Right atrium auricular region (tissue), 2 donors: ENCODE measurements around the gene BBS9. TPM values are rescaled to one million over a fixed set of nuclear protein-coding genes. Genes with fewer than 3 reads are reported as not detected.

Experiments
- DNase-seq: peaks from one replicate; pipeline ENCODE4 v3.0.0-alpha.2; 2019; ENCODE audit warnings: low spot score
- H3K27ac ChIP-seq, 2 donors: fragments of 200-600 bp; sonication (generic); 1 replicate in 1 of 2; 2 replicates in 1 of 2; pipeline ENCODE4 v1.5.1; 2016 to 2019
- H3K27me3 ChIP-seq, 2 donors: fragments of 200-600 bp; sonication (generic); one replicate each; pipeline versions ENCODE4 v1.5.1 to v1.6.0; 2017 to 2019
- H3K36me3 ChIP-seq: fragments of 200-600 bp; sonication (generic); one replicate; pipeline ENCODE4 v1.5.1; 2016
- H3K4me1 ChIP-seq, 2 donors: fragments of 200-600 bp; sonication (generic); one replicate each; pipeline versions ENCODE4 v1.5.1 to v1.6.0; 2017 to 2019
- H3K4me3 ChIP-seq, 2 donors: fragments of 200-600 bp; sonication (generic); 1 replicate in 1 of 2; 2 replicates in 1 of 2; pipeline ENCODE4 v1.5.1; 2017 to 2019; ENCODE audit warnings: mild to moderate bottlenecking in 1 of 2, moderate library complexity in 1 of 2
- H3K9me3 ChIP-seq, 2 donors: fragments of 200-600 bp; sonication (generic); one replicate each; pipeline ENCODE4 v1.5.1; 2019
- CTCF ChIP-seq, 2 donors: fragments of 200-600 bp; sonication (generic); IDR thresholded peaks; one replicate each; pipeline ENCODE4 v1.5.1; 2019; ENCODE audit warnings: antibody characterized with exemption in 2 of 2
- total RNA-seq, 2 donors: library from RNA; depleted of rRNA; stranded (reverse); fragments of >200 nt; gene quantifications; one replicate each; pipeline ENCODE4 v1.1.0, GENCODE V29; 2016

The BBS9 gene
- total RNA-seq, 2 donors from 2014 or later: 13.3 to 13.8 TPM

- no peak for TF ChIP-seq CTCF (IDR thresholded peaks at IDR 0.05)
- Histone ChIP-seq H3K27me3 (no peaks in the 10 kb centered on the region), H3K4me3 (no peak overlapping the region), H3K27ac (no peak overlapping the region), H3K9me3 (no peaks in the 10 kb centered on the region), H3K36me3 (no peaks in the 10 kb centered on the region), H3K4me1 (no peaks in the 10 kb centered on the region)
- DNase-seq: no peak
Measured at GRCh38 chr7:33628894-33629293, 499.5 kb downstream of the BBS9 start.

DNA sequence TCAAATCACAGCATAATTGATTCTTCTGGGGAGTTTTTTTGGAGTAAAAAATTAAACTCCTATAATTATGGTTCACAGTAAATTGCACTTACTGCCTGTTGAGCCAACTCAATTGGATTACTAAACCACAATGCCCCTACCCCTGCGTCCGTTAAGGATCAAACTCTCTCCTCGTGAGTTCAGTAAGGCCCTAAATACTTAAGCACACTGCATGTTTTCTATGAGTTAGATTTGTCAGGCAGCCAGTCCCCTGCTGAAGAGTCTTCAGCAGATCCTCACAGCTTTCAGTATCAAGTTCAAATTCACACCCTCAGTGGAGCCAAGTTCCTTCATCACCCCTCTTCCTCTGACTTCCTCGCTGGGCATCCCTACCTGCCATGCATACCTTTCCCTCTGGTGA, 501.0 kb downstream of the BBS9 start:
- H3K27ac ChIP-seq: no peak overlapping the region
- no peak for TF ChIP-seq CTCF (IDR thresholded peaks at IDR 0.05)
- H3K36me3 ChIP-seq: no peaks in the 10 kb centered on the region
- no peak overlapping the region for H3K4me3 ChIP-seq
- H3K4me1 ChIP-seq: no peaks in the 10 kb centered on the region
- no peaks in the 10 kb centered on the region for H3K9me3 ChIP-seq
- no peaks in the 10 kb centered on the region for H3K27me3 ChIP-seq
- no peak for DNase-seq

- Histone ChIP-seq H3K9me3 (no peaks in the 10 kb centered on the region), H3K36me3 (no peaks in the 10 kb centered on the region), H3K4me3 (no peak overlapping the region), H3K27ac (no peak overlapping the region), H3K4me1 (no peaks in the 10 kb centered on the region), H3K27me3 (no peaks in the 10 kb centered on the region)
- no peak for DNase-seq
- no peak for TF ChIP-seq CTCF (IDR thresholded peaks at IDR 0.05)
Measured at GRCh38 chr7:33632322-33632721, 503.0 kb downstream of the BBS9 start.

DNA sequence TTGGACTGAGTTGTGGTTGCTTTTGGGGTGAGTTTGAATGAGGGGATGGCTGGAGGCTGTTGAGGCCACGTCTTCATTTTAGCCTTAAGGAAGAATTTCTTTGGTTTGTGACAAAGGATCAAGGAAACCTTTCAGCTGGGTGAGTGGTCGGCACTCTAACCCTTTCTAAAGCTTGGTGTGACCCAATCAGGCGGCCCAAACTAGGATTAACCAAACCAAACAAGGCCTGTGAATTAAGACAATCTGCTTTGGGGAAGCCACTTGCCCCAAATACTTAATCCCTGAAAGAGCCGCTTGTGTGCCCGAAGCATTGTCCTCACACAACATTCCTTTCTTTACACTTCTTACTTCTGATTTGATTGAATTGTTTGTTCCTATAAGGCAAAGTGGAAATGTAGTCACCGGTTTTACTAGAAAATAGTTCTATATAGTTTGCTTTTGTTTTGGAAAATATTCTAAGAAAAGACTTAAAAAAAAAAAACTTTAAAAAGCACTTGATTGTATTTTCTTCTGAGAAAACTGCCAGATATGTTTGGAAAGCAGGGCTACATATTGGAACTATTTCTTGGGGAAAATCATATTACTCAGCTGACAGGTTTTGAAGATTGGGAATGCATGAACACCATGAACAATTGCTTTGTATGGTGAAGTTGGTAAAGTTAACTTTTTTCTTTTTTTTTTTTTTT, 503.6 kb downstream of the BBS9 start:
- H3K4me1 ChIP-seq: no peaks in the 10 kb centered on the region
- H3K27ac ChIP-seq: no peak overlapping the region
- no peak for TF ChIP-seq CTCF (IDR thresholded peaks at IDR 0.05)
- H3K27me3 ChIP-seq: no peaks in the 10 kb centered on the region
- no peaks in the 10 kb centered on the region for H3K36me3 ChIP-seq
- no peak for DNase-seq
- no peak overlapping the region for H3K4me3 ChIP-seq
- no peaks in the 10 kb centered on the region for H3K9me3 ChIP-seq

GRCh38 chr7:33634606-33635005, 505.2 kb downstream of the BBS9 start:
- TF ChIP-seq CTCF (IDR thresholded peaks at IDR 0.05): no peak
- H3K27me3 ChIP-seq: no peaks in the 10 kb centered on the region
- H3K4me1 ChIP-seq: no peaks in the 10 kb centered on the region
- no peak for DNase-seq
- H3K27ac ChIP-seq: no peak overlapping the region
- no peak overlapping the region for H3K4me3 ChIP-seq
- no peaks in the 10 kb centered on the region for H3K9me3 ChIP-seq
- H3K36me3 ChIP-seq: no peaks in the 10 kb centered on the region

DNA sequence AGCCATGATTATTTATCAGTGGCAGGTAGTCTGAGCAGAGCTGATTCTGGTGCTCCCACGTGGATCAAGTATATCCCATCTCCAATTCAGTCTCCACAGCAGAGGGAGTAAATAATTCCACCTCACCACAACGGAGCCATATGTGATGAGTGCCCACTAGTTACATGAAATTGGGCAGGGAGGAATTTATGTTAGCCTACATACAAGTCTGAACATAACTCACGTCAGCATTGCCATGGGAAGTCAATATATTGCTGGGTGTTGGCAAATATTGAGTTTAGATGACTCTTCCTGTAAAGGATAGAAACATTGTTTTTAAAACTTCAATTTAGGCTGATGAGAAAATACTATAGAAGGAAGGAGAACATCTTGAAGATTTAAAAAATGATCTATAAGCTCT, 507.0 kb downstream of the BBS9 start:
- H3K4me1 ChIP-seq: no peaks in the 10 kb centered on the region
- no peak for DNase-seq
- no peak overlapping the region for H3K27ac ChIP-seq
- no peaks in the 10 kb centered on the region for H3K36me3 ChIP-seq
- TF ChIP-seq CTCF (IDR thresholded peaks at IDR 0.05): no peak
- no peaks in the 10 kb centered on the region for H3K9me3 ChIP-seq
- H3K27me3 ChIP-seq: no peaks in the 10 kb centered on the region
- H3K4me3 ChIP-seq: no peak overlapping the region
